AG04449 (cell line): ENCODE results near the gene UBR1.
A peak's percentile ranks its signal among the peaks of the same experiment; 100 is the strongest.

Source experiments
- CTCF ChIA-PET: fragments of 350-600 bp; formaldehyde crosslinking; extraction: SDS; loops from one replicate; lab custom pipeline; 2021; ENCODE audit warnings: antibody characterized with exemption; lab: Yijun Ruan, JAX
- POLR2A ChIA-PET: fragments of 400-600, 350-600 bp; formaldehyde crosslinking; extraction: SDS; loops from one replicate; lab custom pipeline; 2020; ENCODE audit warnings: antibody characterized with exemption, inconsistent platforms; lab: Yijun Ruan, JAX
- DNase-seq: peaks from one replicate; pipeline ENCODE4 v3.0.0-alpha.2; 2010; ENCODE audit warnings: low read depth, low spot score
- H3K4me3 ChIP-seq: 2 replicates; pipeline ENCODE4 v1.5.1; 2011; ENCODE audit warnings: low read depth, mild to moderate bottlenecking, control low read depth, low read length
- TF ChIP-seq, protein P1 (sequence below): IDR thresholded peaks from one replicate; pipeline ENCODE4 v1.5.1; 2011; ENCODE audit warnings: mild to moderate bottlenecking, moderate library complexity, low read length, control low read depth, inconsistent platforms; ENCODE audit not compliant: insufficient read depth; ENCODE audit errors: missing control alignments

The UBR1 gene

DNA sequence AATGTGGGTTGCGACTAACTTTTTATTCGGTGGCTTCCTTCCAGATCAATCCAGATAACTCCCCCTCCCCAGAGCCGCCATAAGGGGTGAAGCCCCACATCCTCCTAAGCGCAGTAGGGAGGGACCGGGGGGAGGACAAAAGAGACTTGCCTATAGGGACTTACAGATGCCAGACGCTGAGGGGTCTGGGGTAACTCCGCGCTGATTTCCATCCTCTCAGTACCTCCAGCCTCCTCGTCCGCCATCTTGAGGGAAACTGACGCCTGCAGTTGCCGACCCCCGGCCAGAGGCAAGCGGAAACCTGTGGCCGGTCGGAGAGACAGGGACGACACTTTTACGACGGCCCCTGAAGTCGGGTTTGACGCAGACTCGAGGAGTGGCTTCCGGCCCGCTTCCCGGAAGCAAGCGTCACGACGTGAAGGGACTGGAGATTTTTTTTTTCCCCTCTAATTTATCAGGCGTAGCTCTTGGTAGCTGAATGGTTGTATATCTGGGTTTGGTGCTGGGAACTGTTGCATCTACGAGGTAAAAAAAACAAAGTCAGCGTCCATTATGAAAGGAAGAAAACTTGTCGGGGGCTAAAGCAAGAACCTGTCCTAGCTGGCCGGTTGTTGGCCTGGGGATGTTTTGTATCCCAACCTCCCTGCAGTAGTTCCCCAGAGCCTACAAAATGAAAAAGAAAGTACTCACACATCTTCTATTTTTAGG lies at the start of gene UBR1:
Gene UBR1 (minus strand): TSS at position 261 of the 708 bp plus-strand sequence. CDS start 16 bp downstream, at position 245.
- TF ChIP-seq, protein P1, sequence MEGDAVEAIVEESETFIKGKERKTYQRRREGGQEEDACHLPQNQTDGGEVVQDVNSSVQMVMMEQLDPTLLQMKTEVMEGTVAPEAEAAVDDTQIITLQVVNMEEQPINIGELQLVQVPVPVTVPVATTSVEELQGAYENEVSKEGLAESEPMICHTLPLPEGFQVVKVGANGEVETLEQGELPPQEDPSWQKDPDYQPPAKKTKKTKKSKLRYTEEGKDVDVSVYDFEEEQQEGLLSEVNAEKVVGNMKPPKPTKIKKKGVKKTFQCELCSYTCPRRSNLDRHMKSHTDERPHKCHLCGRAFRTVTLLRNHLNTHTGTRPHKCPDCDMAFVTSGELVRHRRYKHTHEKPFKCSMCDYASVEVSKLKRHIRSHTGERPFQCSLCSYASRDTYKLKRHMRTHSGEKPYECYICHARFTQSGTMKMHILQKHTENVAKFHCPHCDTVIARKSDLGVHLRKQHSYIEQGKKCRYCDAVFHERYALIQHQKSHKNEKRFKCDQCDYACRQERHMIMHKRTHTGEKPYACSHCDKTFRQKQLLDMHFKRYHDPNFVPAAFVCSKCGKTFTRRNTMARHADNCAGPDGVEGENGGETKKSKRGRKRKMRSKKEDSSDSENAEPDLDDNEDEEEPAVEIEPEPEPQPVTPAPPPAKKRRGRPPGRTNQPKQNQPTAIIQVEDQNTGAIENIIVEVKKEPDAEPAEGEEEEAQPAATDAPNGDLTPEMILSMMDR, result no peak
- DNase-seq, result no peak
- ChIA-PET CTCF (interaction anchor here (0.9 to 1.6 kb wide), 3 partner anchors 12 to 81 kb away, joined by 3 read pairs; no protein-coding TSS in a partner anchor), POLR2A (no interaction called here)
- peak within 1 kb of the TSS; percentile 96 for H3K4me3 ChIP-seq

DNA sequence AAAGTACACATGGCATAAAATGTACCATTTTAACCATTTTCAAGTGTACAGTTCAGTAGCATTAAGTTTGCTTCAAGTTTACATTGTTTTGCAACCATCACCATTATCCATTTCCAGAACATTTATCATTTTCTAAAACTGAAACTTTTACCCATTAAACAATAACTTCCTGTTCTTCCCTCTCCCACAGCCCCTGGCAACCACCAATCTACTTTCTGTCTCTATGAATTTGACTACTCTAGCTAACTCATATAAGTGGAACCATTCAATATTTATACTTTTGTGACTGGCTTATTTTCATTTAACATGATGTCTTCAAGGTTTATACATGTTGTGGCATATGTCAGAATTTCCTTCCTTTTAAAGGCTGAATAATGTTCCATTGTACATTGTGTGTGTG lies 47.4 kb upstream of the UBR1 start:
- no peak for DNase-seq
- POLR2A ChIA-PET, result no interaction called here
- TF ChIP-seq, protein P1, result no peak
- H3K4me3 ChIP-seq, result no peak overlapping the region
- CTCF ChIA-PET, result no interaction called here

DNA sequence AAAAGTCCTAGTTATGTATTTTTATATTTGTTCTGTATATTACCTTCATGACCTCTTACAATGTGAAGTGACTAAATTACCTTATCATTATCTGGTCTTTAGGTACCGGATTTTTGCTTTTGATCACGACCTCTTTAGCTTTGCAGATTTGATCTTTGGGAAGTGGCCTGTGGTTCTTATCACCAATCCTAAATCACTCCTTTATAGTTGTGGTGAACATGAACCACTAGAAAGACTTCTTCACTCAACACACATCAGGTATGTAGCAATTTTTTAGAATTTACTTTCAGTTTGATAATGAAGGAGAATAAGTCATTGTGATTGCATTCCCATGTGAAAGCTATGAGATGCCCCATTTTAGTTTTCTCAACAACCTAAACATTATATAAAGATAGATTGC lies 45.9 kb upstream of the UBR1 start:
- TF ChIP-seq, protein P1, result no peak
- no peak for DNase-seq
- no peak overlapping the region for H3K4me3 ChIP-seq
- ChIA-PET CTCF (interaction anchor here (0.5 kb wide), 1 partner anchor 28 kb away, joined by 3 read pairs; no protein-coding TSS in a partner anchor), POLR2A (no interaction called here)

DNA sequence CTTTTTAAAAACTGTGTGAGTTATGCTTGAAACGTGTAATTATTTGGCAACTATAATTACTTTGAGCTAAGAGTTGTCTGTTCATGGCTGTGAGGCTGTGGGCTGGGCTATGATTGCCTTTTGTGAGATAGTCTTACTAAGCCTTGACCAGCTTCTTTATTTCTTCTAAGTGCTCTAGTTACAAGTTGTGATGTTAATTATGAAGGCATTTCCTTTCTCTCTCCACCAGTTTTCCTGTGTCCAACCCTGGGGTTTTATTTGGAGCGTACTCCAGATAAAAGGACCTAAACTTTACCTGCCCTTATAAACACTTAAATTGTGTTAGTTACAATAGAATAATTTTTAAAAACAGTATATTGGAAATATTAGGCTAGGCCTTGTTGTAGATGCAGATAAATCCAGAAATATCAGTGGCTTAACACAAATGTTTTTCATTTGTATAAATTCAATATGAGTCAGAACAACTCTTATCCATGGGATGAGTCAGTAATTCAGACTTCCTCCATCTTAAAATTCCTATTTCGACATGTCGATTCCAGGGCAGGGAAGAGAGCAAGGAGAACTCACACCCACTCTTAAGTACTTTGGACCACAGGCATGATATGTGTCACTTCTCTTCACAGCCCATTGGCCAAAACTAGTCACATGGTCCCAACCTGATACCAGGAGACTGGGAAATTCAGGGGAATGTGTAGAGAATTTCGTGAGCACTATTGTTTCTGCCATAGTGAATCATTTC lies 44.5 kb upstream of the UBR1 start:
- peak; percentile 92 for DNase-seq
- TF ChIP-seq, protein P1, result no peak
- ChIA-PET POLR2A (no interaction called here), CTCF (no interaction called here)
- no peak overlapping the region for H3K4me3 ChIP-seq

DNA sequence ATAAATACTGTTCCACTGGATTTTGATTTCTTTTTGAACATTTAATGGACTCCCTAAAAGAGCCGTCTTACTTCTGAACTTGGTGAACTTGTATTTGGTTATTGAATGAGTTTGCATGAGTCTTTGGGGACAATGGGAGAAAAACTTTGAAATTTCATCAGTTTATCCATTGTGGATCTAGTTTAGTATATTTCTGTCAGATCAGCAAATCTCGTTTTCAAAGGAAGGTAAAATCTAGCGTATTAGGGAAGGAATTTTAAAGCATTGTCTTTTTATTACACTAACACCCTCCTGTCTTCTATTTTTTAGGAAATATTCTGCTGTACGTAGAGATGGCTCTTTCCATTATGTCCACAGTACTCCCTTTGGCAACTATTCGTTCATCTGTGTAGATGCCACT lies 40.3 kb upstream of the UBR1 start:
- ChIA-PET CTCF (no interaction called here), POLR2A (no interaction called here)
- no peak for DNase-seq
- TF ChIP-seq, protein P1, result no peak
- H3K4me3 ChIP-seq, result no peak overlapping the region

DNA sequence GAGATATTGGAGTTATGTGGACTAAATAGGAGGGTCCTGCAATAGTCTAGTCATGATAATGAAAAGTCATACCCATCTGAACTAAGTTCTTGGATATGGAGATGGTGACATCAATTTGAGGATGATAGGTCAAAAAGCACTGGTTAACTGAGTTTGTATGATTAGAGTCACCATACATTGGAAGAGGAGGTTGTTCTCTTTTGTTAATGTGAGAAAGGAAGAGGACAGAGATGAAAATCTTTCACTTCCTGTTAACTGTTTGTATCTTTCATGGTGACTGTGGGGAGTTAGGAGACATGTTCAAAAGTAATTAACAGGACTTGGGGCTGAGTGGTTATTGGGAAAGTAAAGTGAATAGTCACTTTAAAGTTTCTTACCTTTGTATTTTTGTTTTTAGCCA lies 38.7 kb upstream of the UBR1 start:
- TF ChIP-seq, protein P1, result no peak
- no peak overlapping the region for H3K4me3 ChIP-seq
- POLR2A ChIA-PET, result no interaction called here
- CTCF ChIA-PET, result no interaction called here
- DNase-seq, result no peak
